ENCODE results near the gene NAV2.

Gene NAV2

GRCh38 chr11:20088397-20089225, 376.0 kb downstream of the NAV2 start:
- TF ChIP-seq CTCF (IDR thresholded peaks at IDR 0.05; ENCODE audit: borderline replicate concordance, control extremely low read depth, extremely low read depth, insufficient read depth, missing control alignments) = no peak
- in situ Hi-C loops (cut with MboI; ENCODE audit: low sequenced_read_pairs, unreplicated experiment) = no loop called here
- no peak for DNase-seq (ENCODE audit: low spot score)

- in situ Hi-C loops (cut with MboI; ENCODE audit: low sequenced_read_pairs, unreplicated experiment) = no loop called here
- TF ChIP-seq CTCF (IDR thresholded peaks at IDR 0.05; ENCODE audit: borderline replicate concordance, control extremely low read depth, extremely low read depth, insufficient read depth, missing control alignments) = no peak
- no peak for DNase-seq (ENCODE audit: low spot score)
These were observed 376.7 kb downstream of the NAV2 start for GRCh38 chr11:20089367-20089766.

DNA sequence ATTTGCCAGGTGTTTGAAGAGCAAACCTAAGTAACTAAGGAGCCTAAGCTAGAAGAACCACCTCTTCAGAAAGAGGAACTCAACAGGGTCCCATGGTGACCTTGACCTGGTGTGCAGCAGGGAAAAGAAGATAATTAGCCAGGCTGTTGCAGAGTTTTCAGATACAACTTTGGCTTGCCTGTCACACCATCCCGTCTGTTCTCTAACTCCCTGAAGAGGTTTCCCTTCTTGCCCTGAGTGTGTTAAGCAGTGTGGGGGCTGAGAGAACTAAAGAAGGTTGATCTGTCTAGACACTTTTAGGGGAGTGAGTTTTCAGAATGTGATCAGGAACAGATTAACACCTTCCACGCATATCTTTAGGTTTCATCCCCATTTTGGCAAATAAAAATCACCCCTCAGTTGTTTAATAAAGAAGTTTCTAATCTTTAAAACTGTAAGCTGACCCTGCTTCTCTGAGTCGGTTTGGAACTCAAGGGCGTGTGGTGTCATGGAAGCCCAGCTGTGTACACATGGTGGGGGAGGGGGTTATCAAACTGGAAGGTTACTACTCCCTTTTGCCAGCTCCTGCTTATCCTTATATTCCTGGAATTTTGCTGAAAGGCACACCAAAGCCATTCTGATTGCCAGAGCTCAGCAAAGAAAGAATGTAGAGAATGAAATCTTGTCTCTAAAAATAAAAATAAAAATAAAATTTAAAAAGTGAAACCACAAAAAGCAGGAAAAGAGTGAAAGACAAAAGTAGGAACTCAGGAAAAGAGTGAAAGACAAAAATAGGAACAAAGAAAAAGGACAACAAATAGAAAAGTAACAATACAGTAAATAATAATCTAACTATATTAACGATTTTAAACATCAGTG, 377.4 kb downstream of the NAV2 start:
- no peak for TF ChIP-seq CTCF (IDR thresholded peaks at IDR 0.05; ENCODE audit: borderline replicate concordance, control extremely low read depth, extremely low read depth, insufficient read depth, missing control alignments)
- no peak for DNase-seq (ENCODE audit: low spot score)
- in situ Hi-C loops (cut with MboI; ENCODE audit: low sequenced_read_pairs, unreplicated experiment) = no loop called here

DNA sequence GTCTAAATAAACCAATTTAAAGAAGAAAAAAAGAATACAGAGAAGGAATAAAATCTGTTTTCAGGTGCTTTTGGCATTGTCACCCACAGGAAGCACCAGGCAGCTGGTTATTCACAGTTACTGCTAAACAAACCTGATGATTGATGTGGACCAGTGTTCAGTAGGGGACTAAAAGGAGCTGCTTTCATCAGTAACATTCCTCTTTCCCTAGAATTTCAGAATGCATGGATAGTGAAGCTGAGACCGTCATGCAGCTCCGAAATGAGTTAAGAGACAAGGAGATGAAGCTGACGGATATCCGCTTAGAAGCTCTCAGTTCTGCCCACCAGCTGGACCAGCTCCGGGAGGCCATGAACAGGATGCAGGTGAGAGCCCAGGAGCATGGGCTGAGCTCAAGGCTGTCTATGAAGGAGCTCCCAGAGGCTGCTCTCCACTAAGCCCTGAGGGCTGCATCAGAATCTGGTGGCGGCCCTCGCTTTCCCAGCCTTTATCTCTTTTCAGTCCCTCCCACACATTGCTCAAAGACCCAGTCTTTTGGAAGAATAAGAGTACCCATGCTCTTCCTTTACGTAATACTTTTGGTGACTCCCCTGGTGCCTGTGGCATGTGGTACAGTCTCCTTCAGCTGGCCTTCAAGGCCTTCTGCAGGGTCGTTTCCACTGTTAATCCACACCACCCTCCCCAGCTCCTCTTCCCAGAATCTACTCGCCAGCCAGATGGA, 378.2 kb downstream of the NAV2 start:
- DNase-seq (ENCODE audit: low spot score) = no peak
- in situ Hi-C loops (cut with MboI; ENCODE audit: low sequenced_read_pairs, unreplicated experiment) = no loop called here
- TF ChIP-seq CTCF (IDR thresholded peaks at IDR 0.05; ENCODE audit: borderline replicate concordance, control extremely low read depth, extremely low read depth, insufficient read depth, missing control alignments) = no peak

DNA sequence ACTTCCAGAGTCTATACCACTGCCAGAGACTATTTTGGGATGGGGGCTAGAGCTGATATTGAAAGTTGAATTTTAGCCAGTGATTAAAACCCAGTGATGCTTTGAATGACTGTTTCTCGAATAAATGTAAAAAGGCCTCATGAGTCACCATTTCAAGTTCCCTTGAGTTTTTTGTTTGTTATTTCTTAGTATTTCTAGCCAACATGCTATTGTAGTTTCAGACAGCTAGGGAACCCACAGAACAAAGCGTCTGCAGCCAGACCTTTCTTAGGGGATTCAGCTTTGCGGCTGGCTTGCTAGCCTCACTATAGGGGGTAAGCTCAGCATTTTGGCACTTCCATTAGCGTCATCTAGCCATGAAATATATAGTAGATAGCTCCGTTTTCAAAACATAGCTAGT, 381.1 kb downstream of the NAV2 start:
- in situ Hi-C loops (cut with MboI; ENCODE audit: low sequenced_read_pairs, unreplicated experiment) = no loop called here
- no peak for TF ChIP-seq CTCF (IDR thresholded peaks at IDR 0.05; ENCODE audit: borderline replicate concordance, control extremely low read depth, extremely low read depth, insufficient read depth, missing control alignments)
- DNase-seq (ENCODE audit: low spot score) = no peak

- in situ Hi-C loops (cut with MboI; ENCODE audit: low sequenced_read_pairs, unreplicated experiment) = no loop called here
- DNase-seq (ENCODE audit: low spot score) = no peak
- TF ChIP-seq CTCF (IDR thresholded peaks at IDR 0.05; ENCODE audit: borderline replicate concordance, control extremely low read depth, extremely low read depth, insufficient read depth, missing control alignments) = no peak
These were observed 382.6 kb downstream of the NAV2 start for GRCh38 chr11:20095189-20095588.
